H1 (cell line): Measurements from ENCODE around the gene DSTN. TPM values are rescaled to one million over a fixed set of nuclear protein-coding genes. Genes with fewer than 3 reads are reported as not detected.
A peak's percentile ranks its signal among the peaks of the same experiment; 100 is the strongest.

Experiments
- CTCF ChIA-PET: fragments of 300-600 bp; sonication (Branson Sonifier 250); formaldehyde crosslinking; loops from one replicate; lab custom pipeline; 2021; ENCODE audit not compliant: partially characterized antibody; lab: Charles Lee
- POLR2A ChIA-PET: fragments of 300-600 bp; sonication (Branson Sonifier 250); formaldehyde crosslinking; loops from one replicate; lab custom pipeline; 2021; ENCODE audit warnings: inconsistent platforms; ENCODE audit not compliant: partially characterized antibody; lab: Charles Lee
- DNase-seq, 2 experiments: peaks; one replicate each; pipeline versions ENCODE4 v3.0.0 to v3.0.0-alpha.2; 2010 to 2022; ENCODE audit warnings: low spot score in 2 of 2, low read depth in 1 of 2, mixed read lengths in 1 of 2
- FAIRE-seq: peaks from 2 replicates; lab custom pipeline; 2011; peaks lifted over from hg19 to GRCh38; lab: Jason Lieb, UNC
- H2AFZ ChIP-seq: 2 replicates; pipeline ENCODE4 v1.8.1; 2012; ENCODE audit warnings: low read length, inconsistent platforms
- H2AK5ac ChIP-seq: 2 replicates; pipeline ENCODE4 v1.6.1; 2013; ENCODE audit warnings: low read depth, low read length
- H2BK120ac ChIP-seq: replicated peaks from 2 replicates; pipeline ENCODE3; 2013; ENCODE audit warnings: low read depth, low read length, inconsistent platforms
- H2BK12ac ChIP-seq: 2 replicates; pipeline ENCODE4 v1.6.1; 2013; ENCODE audit warnings: low read depth, low read length
- H2BK15ac ChIP-seq: 2 replicates; pipeline ENCODE4 v1.6.1; 2013; ENCODE audit warnings: low read length
- H2BK20ac ChIP-seq: 2 replicates; pipeline ENCODE4 v1.6.1; 2013; ENCODE audit warnings: low read length
- H2BK5ac ChIP-seq: 2 replicates; pipeline ENCODE4 v1.6.1; 2013; ENCODE audit warnings: low read depth, low read length
- H3K14ac ChIP-seq: 2 replicates; pipeline ENCODE4 v1.6.1; 2013; ENCODE audit warnings: inconsistent platforms; ENCODE audit not compliant: insufficient read length
- H3K18ac ChIP-seq: 2 replicates; pipeline ENCODE4 v1.6.1; 2013; ENCODE audit warnings: low read length; ENCODE audit errors: extremely low read depth
- H3K23ac ChIP-seq: 2 replicates; pipeline ENCODE4 v1.6.1; 2013; ENCODE audit warnings: inconsistent platforms; ENCODE audit not compliant: insufficient read length
- H3K23me2 ChIP-seq: 2 replicates; pipeline ENCODE4 v1.6.1; 2013; ENCODE audit warnings: low read depth, low read length
- H3K27ac ChIP-seq: 2 replicates; pipeline ENCODE4 v1.6.1; 2011; ENCODE audit warnings: low read depth, low read length, inconsistent platforms
- H3K27me3 ChIP-seq, 4 experiments: replicated peaks in 1 of 4; 1 replicate in 1 of 4; 2 replicates in 3 of 4; pipeline versions ENCODE4 v1.6.1 to v1.8.1; 2011 to 2013; ENCODE audit warnings: low read length in 3 of 4, mild to moderate bottlenecking in 3 of 4, inconsistent platforms in 2 of 4, mixed read lengths in 2 of 4, moderate library complexity in 1 of 4; ENCODE audit not compliant: control insufficient read depth in 3 of 4, insufficient read depth in 3 of 4; ENCODE audit errors: extremely low read depth in 1 of 4
- H3K36me3 ChIP-seq, 4 experiments: 2 replicates each; pipeline versions ENCODE4 v1.6.1 to v1.8.1; 2011 to 2013; ENCODE audit warnings: mild to moderate bottlenecking in 4 of 4, low read length in 3 of 4, moderate library complexity in 2 of 4, control low read depth in 1 of 4, inconsistent platforms in 1 of 4; ENCODE audit not compliant: insufficient read depth in 4 of 4, control insufficient read depth in 2 of 4
- H3K4ac ChIP-seq: replicated peaks from 2 replicates; pipeline ENCODE3; 2013; ENCODE audit warnings: low read length, low read depth, mixed read lengths, inconsistent platforms; ENCODE audit not compliant: insufficient read length
- H3K4me1 ChIP-seq, 4 experiments: replicated peaks in 1 of 4; 1 replicate in 1 of 4; 2 replicates in 3 of 4; pipeline versions ENCODE4 v1.6.1 to v1.8.1; 2011 to 2013; ENCODE audit warnings: low read length in 3 of 4, inconsistent platforms in 2 of 4, mixed read lengths in 1 of 4; ENCODE audit not compliant: insufficient read depth in 4 of 4, control insufficient read depth in 3 of 4
- H3K4me2 ChIP-seq, 2 experiments: 2 replicates each; pipeline versions ENCODE4 v1.6.1 to v1.8.1; 2011 to 2013; ENCODE audit warnings: low read depth in 2 of 2, low read length in 2 of 2, control low read depth in 1 of 2, inconsistent platforms in 1 of 2, mild to moderate bottlenecking in 1 of 2; ENCODE audit not compliant: insufficient read depth in 1 of 2
- H3K4me3 ChIP-seq, 4 experiments: fragments of 200-600, 300-600 bp in 1 of 4; sonication (generic), shearing (Covaris generic), sonication (Bioruptor Twin) in 1 of 4; 2 replicates each; pipeline versions ENCODE4 v1.5.1 to v1.8.1; 2011 to 2016; ENCODE audit warnings: low read length in 4 of 4, low read depth in 3 of 4, control low read depth in 2 of 4, inconsistent platforms in 2 of 4, mild to moderate bottlenecking in 2 of 4, mixed read lengths in 1 of 4, moderate library complexity in 1 of 4; ENCODE audit not compliant: insufficient read depth in 2 of 4; ENCODE audit errors: extremely low read depth in 1 of 4
- H3K56ac ChIP-seq: replicated peaks from 2 replicates; pipeline ENCODE3; 2013; ENCODE audit warnings: low read depth, mild to moderate bottlenecking, mixed read lengths, low read length, inconsistent platforms; ENCODE audit not compliant: insufficient read length
- H3K79me1 ChIP-seq: 2 replicates; pipeline ENCODE4 v1.6.1; 2013; ENCODE audit warnings: low read depth, low read length, control low read depth
- H3K79me2 ChIP-seq, 2 experiments: 2 replicates each; pipeline versions ENCODE4 v1.6.1 to v1.8.1; 2012 to 2013; ENCODE audit warnings: low read length in 2 of 2, mild to moderate bottlenecking in 2 of 2, inconsistent platforms in 1 of 2; ENCODE audit not compliant: insufficient read depth in 2 of 2, control insufficient read depth in 1 of 2
- H3K9ac ChIP-seq, 4 experiments: replicated peaks in 1 of 4; 1 replicate in 1 of 4; 2 replicates in 3 of 4; pipeline versions ENCODE4 v1.6.1 to v1.8.1; 2011 to 2013; ENCODE audit warnings: low read depth in 3 of 4, low read length in 3 of 4, control low read depth in 2 of 4, mild to moderate bottlenecking in 2 of 4, moderate library complexity in 2 of 4, inconsistent platforms in 1 of 4; ENCODE audit errors: extremely low read depth in 1 of 4
- H3K9me3 ChIP-seq, 2 experiments: 2 replicates each; pipeline versions ENCODE4 v1.6.1 to v1.8.1; 2012 to 2013; ENCODE audit warnings: mild to moderate bottlenecking in 2 of 2, moderate library complexity in 2 of 2, control low read depth in 1 of 2, inconsistent platforms in 1 of 2, low read depth in 1 of 2, low read length in 1 of 2, mixed read lengths in 1 of 2; ENCODE audit not compliant: insufficient read depth in 2 of 2
- H4K20me1 ChIP-seq, 2 experiments: replicated peaks in 1 of 2; 2 replicates each; pipeline versions ENCODE3 to v1.8.1; 2011 to 2013; ENCODE audit warnings: inconsistent platforms in 2 of 2, low read length in 2 of 2, mild to moderate bottlenecking in 1 of 2; ENCODE audit not compliant: insufficient read depth in 2 of 2, control insufficient read depth in 1 of 2
- H4K5ac ChIP-seq: 2 replicates; pipeline ENCODE4 v1.6.1; 2013; ENCODE audit warnings: low read length, low read depth, mixed read lengths, inconsistent platforms; ENCODE audit not compliant: insufficient read length
- H4K8ac ChIP-seq: 2 replicates; pipeline ENCODE4 v1.8.0; 2013; ENCODE audit warnings: mild to moderate bottlenecking, moderate library complexity, low read length, inconsistent platforms; ENCODE audit not compliant: insufficient read depth; ENCODE audit errors: extremely low read depth
- H4K91ac ChIP-seq: replicated peaks from 2 replicates; pipeline ENCODE3; 2013; ENCODE audit warnings: low read length, mixed read lengths, inconsistent platforms; ENCODE audit not compliant: insufficient read length
- CBX5 ChIP-seq: fragments of 300-800, 300-1000 bp; sonication (generic); IDR thresholded peaks from 2 replicates; pipeline ENCODE4 v1.7.1; 2016; ENCODE audit warnings: antibody characterized with exemption, low read length, low read depth
- CTCF ChIP-seq, 3 experiments: IDR thresholded peaks; 1 replicate in 2 of 3; 2 replicates in 1 of 3; pipeline versions ENCODE4 v1.5.1 to v1.6.1; 2011; ENCODE audit warnings: low read length in 3 of 3, mild to moderate bottlenecking in 3 of 3, inconsistent platforms in 2 of 3, low read depth in 1 of 3, moderate library complexity in 1 of 3; ENCODE audit not compliant: insufficient read depth in 1 of 3; ENCODE audit errors: control extremely low read depth in 1 of 3
- EGR1 ChIP-seq: IDR thresholded peaks from 2 replicates; pipeline ENCODE4 v1.6.1; 2011; ENCODE audit warnings: low read depth, low read length, borderline replicate concordance
- KDM1A ChIP-seq: fragments of 200-600, 300-600 bp; sonication (generic); IDR thresholded peaks from 2 replicates; pipeline ENCODE4 v1.7.1; 2016; ENCODE audit warnings: mild to moderate bottlenecking, low read length, borderline replicate concordance
- PHF8 ChIP-seq: fragments of 200-600 bp; sonication (generic); conservative IDR thresholded peaks from 2 replicates; pipeline ENCODE4 v1.7.1; 2012; ENCODE audit warnings: low read depth, mild to moderate bottlenecking, inconsistent platforms, low read length, moderate library complexity
- RFX5 ChIP-seq: IDR thresholded peaks from 2 replicates; pipeline ENCODE4 v1.6.1; 2011; ENCODE audit warnings: low read depth, low read length, improper control_type of control experiment, borderline replicate concordance
- SIX5 ChIP-seq: IDR thresholded peaks from 2 replicates; pipeline ENCODE4 v1.6.1; 2011; ENCODE audit warnings: mild to moderate bottlenecking, low read depth, low read length
- TBP ChIP-seq: IDR thresholded peaks from 2 replicates; pipeline ENCODE4 v1.6.1; 2011; ENCODE audit warnings: low read depth, low read length, improper control_type of control experiment
- ZNF274 ChIP-seq: IDR thresholded peaks from 2 replicates; pipeline ENCODE4 v1.7.0; 2012; ENCODE audit warnings: low read length, borderline replicate concordance; ENCODE audit errors: extremely low read depth
- whole genome bisulfite sequencing, 2 experiments: shearing (Covaris generic) in 1 of 2; methylation state at CpG; one replicate each; pipeline versions ENCODE4 v1.1.6 to v1.1.7; 2013 to 2015; ENCODE audit warnings: low lambda C conversion rate in 2 of 2, mixed read lengths in 2 of 2, inconsistent platforms in 1 of 2, low coverage in 1 of 2, missing lambda C conversion rate in 1 of 2; ENCODE audit not compliant: insufficient replicate concordance in 2 of 2, insufficient coverage in 1 of 2, insufficient read length in 1 of 2; ENCODE audit errors: extremely low coverage in 1 of 2, missing lambda C conversion rate in 1 of 2; 5-methylcytosine and 5-hydroxymethylcytosine counted together
- polyA plus RNA-seq, 7 experiments: library from polyadenylated mRNA; depleted of rRNA in 3 of 7; stranded (reverse) in 5 of 7; unstranded in 2 of 7; fragments of >200 nt in 5 of 7; fragments of 200-250 nt in 2 of 7; gene quantifications; 1 replicate in 5 of 7; 2 replicates in 1 of 7; 4 replicates in 1 of 7; pipeline versions ENCODE4 v1.2.1 to v1.2.3, GENCODE V29; 2011 to 2013; ENCODE audit warnings: missing spikeins in 2 of 7, mixed read lengths in 2 of 7
- total RNA-seq: library from RNA; stranded (reverse); fragmentation: NEBNext Ultra II Directional; extraction: Animal tissue kit (Norgen Biotek cat#: 25700); gene quantifications from 2 replicates; pipeline ENCODE4 v1.2.1, GENCODE V29; 2021

The DSTN gene
- total and polyA plus RNA-seq, 2 of the 8 experiments (the other 6 are each of a cell fraction or from before 2014, with no cell fraction given): 43.3 to 208 TPM

DNA sequence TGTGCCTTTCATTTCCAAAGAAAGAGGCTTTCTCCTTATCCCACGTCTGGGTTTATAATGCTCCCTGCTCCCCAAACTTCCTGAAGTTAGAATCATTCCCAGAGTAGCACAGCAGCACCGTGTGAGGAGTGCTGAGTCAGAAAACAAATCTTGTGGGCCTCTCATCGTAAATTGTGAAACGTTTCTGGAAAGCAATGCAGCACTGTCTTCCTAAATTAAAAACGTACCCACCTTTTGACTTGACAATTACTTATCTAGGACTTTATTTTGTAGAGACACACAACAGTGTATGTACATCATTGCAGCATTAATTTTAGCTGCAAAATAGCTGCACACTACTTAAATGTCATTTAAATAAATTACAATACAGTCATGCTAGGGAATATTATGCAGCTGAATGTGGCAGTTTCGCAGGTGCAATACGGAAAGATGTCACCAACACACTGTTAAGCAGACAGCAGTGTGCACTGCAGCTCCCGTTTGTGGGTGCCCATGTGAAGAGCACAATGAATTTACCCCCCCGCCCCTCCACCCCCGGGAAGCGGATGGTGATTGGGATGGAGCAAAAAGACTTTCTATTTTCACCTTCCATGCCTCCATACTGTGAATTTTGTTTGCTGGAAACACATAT, 81.4 kb downstream of the DSTN start:
- Histone ChIP-seq H2BK20ac (no peak overlapping the region), H4K20me1 (peaks cover 11 to 30% of the 10 kb centered on the region in 2 experiments), H3K27me3 (no peaks in the 10 kb centered on the region), H4K91ac (no peak overlapping the region), H3K23me2 (no peaks in the 10 kb centered on the region), H4K5ac (no peak overlapping the region), H3K14ac (no peak overlapping the region), H3K4me2 (no peak overlapping the region), H3K4ac (no peak overlapping the region), H2BK5ac (0 out of 2 replicates have a peak overlapping the region, but pooled peaks have one; percentile 24), H2BK12ac (no peak overlapping the region), H3K36me3 (no peaks in the 10 kb centered on the region; a peak in 1 of 8 replicates), H3K79me1 (peaks cover 37% of the 10 kb centered on the region), H2BK120ac (no peak overlapping the region), H3K23ac (no peak overlapping the region), H3K9ac (no peak overlapping the region), H3K4me1 (peaks cover 6 to 13% (median 9%) of the 10 kb centered on the region in 4 experiments; a peak in 6 of 7 replicates), H3K56ac (no peak overlapping the region), H3K9me3 (no peaks in the 10 kb centered on the region), H3K18ac (no peak overlapping the region), H3K79me2 (peaks cover 0 to 82% of the 10 kb centered on the region in 2 experiments; a peak in 3 of 4 replicates), H2AFZ (no peak overlapping the region), H3K27ac (no peak overlapping the region), H4K8ac (no peak overlapping the region), H3K4me3 (no peak overlapping the region), H2AK5ac (no peak overlapping the region), H2BK15ac (no peak overlapping the region)
- ChIA-PET CTCF (interaction anchor here (0.5 to 3.9 kb wide), 16 partner anchors 7 to 293 kb away, joined by 3 to 18 read pairs (median 4); partner anchors contain the start of gene DSTN), POLR2A (interaction anchor here (1.1 kb wide), 1 partner anchor 31 kb away, joined by 3 read pairs; the partner anchor contains the start of gene RRBP1)
- DNase-seq (no peak), FAIRE-seq (no peak)
- no peak for TF ChIP-seq CTCF (IDR thresholded peaks at IDR 0.05; ENCODE audit: control extremely low read depth in 1 of 3, insufficient read depth in 1 of 3, low read depth in 1 of 3, low read length in 3 of 3)
- no peak for TF ChIP-seq PHF8
- TF ChIP-seq CBX5: no peak
- no peak for TF ChIP-seq TBP
- TF ChIP-seq RFX5: no peak
- no peak for TF ChIP-seq ZNF274
- TF ChIP-seq SIX5: no peak
- no peak for TF ChIP-seq KDM1A
- TF ChIP-seq EGR1: no peak
- 85% methylated on average over 11 of the region's 11 CpGs; no CpG with 5 or more reads in 1 of the 2 experiments for WGBS, 2 experiments
